Measurements from ENCODE around the gene PCBP3.

- TF ChIP-seq ATF3 (IDR thresholded peaks at IDR 0.05; ENCODE audit: borderline replicate concordance, extremely low read depth, low read depth, low read length), result no peak
- TF ChIP-seq YY1 (IDR thresholded peaks at IDR 0.05; ENCODE audit: low read depth, low read length), result no peak
- TF ChIP-seq CTCF (IDR thresholded peaks at IDR 0.05 in 2 of 3, conservative IDR thresholded peaks at IDR 0.05 in 1 of 3; ENCODE audit: control insufficient read depth in 2 of 3, extremely low read depth in 1 of 3, insufficient read depth in 1 of 3, low read depth in 3 of 3, low read length in 3 of 3), result no peak
- TF ChIP-seq EZH2 (IDR thresholded peaks at IDR 0.05; ENCODE audit: borderline replicate concordance, control insufficient read depth, low read depth, low read length), result no peak
- TF ChIP-seq, protein P1, sequence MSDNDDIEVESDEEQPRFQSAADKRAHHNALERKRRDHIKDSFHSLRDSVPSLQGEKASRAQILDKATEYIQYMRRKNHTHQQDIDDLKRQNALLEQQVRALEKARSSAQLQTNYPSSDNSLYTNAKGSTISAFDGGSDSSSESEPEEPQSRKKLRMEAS (IDR thresholded peaks at IDR 0.05; ENCODE audit: low read depth, low read length), result no peak
- no peak for TF ChIP-seq CHD2 (IDR thresholded peaks at IDR 0.05; ENCODE audit: borderline replicate concordance, low read depth, low read length)
- TF ChIP-seq, protein P2, sequence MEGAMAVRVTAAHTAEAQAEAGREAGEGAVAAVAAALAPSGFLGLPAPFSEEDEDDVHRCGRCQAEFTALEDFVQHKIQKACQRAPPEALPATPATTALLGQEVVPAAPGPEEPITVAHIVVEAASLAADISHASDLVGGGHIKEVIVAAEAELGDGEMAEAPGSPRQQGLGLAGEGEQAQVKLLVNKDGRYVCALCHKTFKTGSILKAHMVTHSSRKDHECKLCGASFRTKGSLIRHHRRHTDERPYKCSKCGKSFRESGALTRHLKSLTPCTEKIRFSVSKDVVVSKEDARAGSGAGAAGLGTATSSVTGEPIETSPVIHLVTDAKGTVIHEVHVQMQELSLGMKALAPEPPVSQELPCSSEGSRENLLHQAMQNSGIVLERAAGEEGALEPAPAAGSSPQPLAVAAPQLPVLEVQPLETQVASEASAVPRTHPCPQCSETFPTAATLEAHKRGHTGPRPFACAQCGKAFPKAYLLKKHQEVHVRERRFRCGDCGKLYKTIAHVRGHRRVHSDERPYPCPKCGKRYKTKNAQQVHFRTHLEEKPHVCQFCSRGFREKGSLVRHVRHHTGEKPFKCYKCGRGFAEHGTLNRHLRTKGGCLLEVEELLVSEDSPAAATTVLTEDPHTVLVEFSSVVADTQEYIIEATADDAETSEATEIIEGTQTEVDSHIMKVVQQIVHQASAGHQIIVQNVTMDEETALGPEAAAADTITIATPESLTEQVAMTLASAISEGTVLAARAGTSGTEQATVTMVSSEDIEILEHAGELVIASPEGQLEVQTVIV (IDR thresholded peaks at IDR 0.05; ENCODE audit: borderline replicate concordance, partially characterized antibody), result no peak
- TF ChIP-seq POLR2A (IDR thresholded peaks at IDR 0.05; ENCODE audit: low read depth, low read length), result no peak
- no peak for TF ChIP-seq RBBP5 (conservative IDR thresholded peaks at IDR 0.05)
- TF ChIP-seq NFYB (IDR thresholded peaks at IDR 0.05; ENCODE audit: insufficient read depth, low read depth, low read length), result no peak
- TF ChIP-seq ZNF24 (IDR thresholded peaks at IDR 0.05), result no peak
- TF ChIP-seq, protein P3, sequence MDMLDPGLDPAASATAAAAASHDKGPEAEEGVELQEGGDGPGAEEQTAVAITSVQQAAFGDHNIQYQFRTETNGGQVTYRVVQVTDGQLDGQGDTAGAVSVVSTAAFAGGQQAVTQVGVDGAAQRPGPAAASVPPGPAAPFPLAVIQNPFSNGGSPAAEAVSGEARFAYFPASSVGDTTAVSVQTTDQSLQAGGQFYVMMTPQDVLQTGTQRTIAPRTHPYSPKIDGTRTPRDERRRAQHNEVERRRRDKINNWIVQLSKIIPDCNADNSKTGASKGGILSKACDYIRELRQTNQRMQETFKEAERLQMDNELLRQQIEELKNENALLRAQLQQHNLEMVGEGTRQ (IDR thresholded peaks at IDR 0.05; ENCODE audit: borderline replicate concordance, low read depth, low read length), result no peak
- TF ChIP-seq POLR2AphosphoS5 (IDR thresholded peaks at IDR 0.05; ENCODE audit: low read length), result no peak
Observed at GRCh38 chr21:45613396-45613795, 30.1 kb upstream of the PCBP3 start.

Data from GM12878 (cell line).